SK-N-SH treated with all-trans-retinoic acid at 6 μM for 48 hours (cell line): Measurements from ENCODE around the gene ARFGEF3.

Experiments
- ATAC-seq: fragments of 200-7000 bp; cut with Tn5 transposase; 3 replicates; pipeline ENCODE4 v1.9.1; 2020; ENCODE audit warnings: mild to moderate bottlenecking, moderate library complexity
- ARNTL ChIP-seq: fragments of 450-650 bp; formaldehyde crosslinking; IDR thresholded peaks from 2 replicates; pipeline ENCODE4 v1.5.0; 2020; ENCODE audit warnings: low read depth, mild to moderate bottlenecking, moderate library complexity, borderline replicate concordance
- BACH2 ChIP-seq: fragments of 250-450 bp; sonication (Bioruptor Pico); IDR thresholded peaks from 2 replicates; pipeline ENCODE4 v1.9.0; 2021; ENCODE audit warnings: mild to moderate bottlenecking, borderline replicate concordance
- CSDC2 ChIP-seq: fragments of 250-450 bp; sonication (Bioruptor Pico); IDR thresholded peaks from 2 replicates; pipeline ENCODE4 v1.5.0; 2020; ENCODE audit warnings: mild to moderate bottlenecking, moderate library complexity
- ESRRG ChIP-seq: fragments of 250-450 bp; sonication (Bioruptor Pico); IDR thresholded peaks from 2 replicates; pipeline ENCODE4 v1.6.1; 2021; ENCODE audit warnings: mild to moderate bottlenecking
- OSR1 ChIP-seq: fragments of 250-450 bp; sonication (Bioruptor Pico); IDR thresholded peaks from 2 replicates; pipeline ENCODE4 v1.8.0; 2022; ENCODE audit warnings: moderate library complexity, mild to moderate bottlenecking, inconsistent platforms
- PPARA ChIP-seq: fragments of 250-450 bp; sonication (Bioruptor Pico); IDR thresholded peaks from 2 replicates; pipeline ENCODE4 v1.5.0; 2020; ENCODE audit warnings: mild to moderate bottlenecking, borderline replicate concordance
- RARB ChIP-seq: fragments of 250-450 bp; sonication (Bioruptor Pico); IDR thresholded peaks from 2 replicates; pipeline ENCODE4 v1.8.0; 2021; ENCODE audit warnings: mild to moderate bottlenecking, moderate library complexity
- SNAI2 ChIP-seq: fragments of 250-450 bp; sonication (Bioruptor Pico); IDR thresholded peaks from 2 replicates; pipeline ENCODE4 v1.5.0; 2020; ENCODE audit warnings: mild to moderate bottlenecking, moderate library complexity
- TCF4 ChIP-seq: fragments of 250-450 bp; sonication (Bioruptor Pico); IDR thresholded peaks from 2 replicates; pipeline ENCODE4 v1.8.0; 2021; ENCODE audit warnings: mild to moderate bottlenecking, moderate library complexity, borderline replicate concordance
- TOX ChIP-seq: fragments of 250-450 bp; sonication (Bioruptor Pico); IDR thresholded peaks from 2 replicates; pipeline ENCODE4 v1.8.0; 2021; ENCODE audit warnings: mild to moderate bottlenecking, moderate library complexity, borderline replicate concordance
- ZC3H10 ChIP-seq: fragments of 250-450 bp; sonication (Bioruptor Pico); IDR thresholded peaks from 2 replicates; pipeline ENCODE4 v1.5.1; 2021; ENCODE audit warnings: mild to moderate bottlenecking, moderate library complexity
- ZNF565 ChIP-seq: fragments of 450-650 bp; formaldehyde crosslinking; conservative IDR thresholded peaks from 2 replicates; pipeline ENCODE4 v1.5.0; 2020; ENCODE audit warnings: low read depth, mild to moderate bottlenecking, moderate library complexity
- ZNF70 ChIP-seq: fragments of 450-650 bp; formaldehyde crosslinking; IDR thresholded peaks from 2 replicates; pipeline ENCODE4 v1.5.0; 2020; ENCODE audit warnings: mild to moderate bottlenecking, moderate library complexity
- ZNF8 ChIP-seq: fragments of 450-650 bp; formaldehyde crosslinking; IDR thresholded peaks from 2 replicates; pipeline ENCODE4 v1.5.0; 2020; ENCODE audit warnings: mild to moderate bottlenecking, moderate library complexity
- TF ChIP-seq, protein P1 (sequence below): fragments of 250-450 bp; sonication (Bioruptor Pico); IDR thresholded peaks from 2 replicates; pipeline ENCODE4 v1.8.0; 2020; ENCODE audit warnings: mild to moderate bottlenecking, moderate library complexity, borderline replicate concordance
- TF ChIP-seq, protein P2 (sequence below): fragments of 250-450 bp; sonication (Bioruptor Pico); IDR thresholded peaks from 2 replicates; pipeline ENCODE4 v1.5.1; 2020; ENCODE audit warnings: low read depth, mild to moderate bottlenecking, moderate library complexity
- TF ChIP-seq, protein P3 (sequence below): fragments of 250-450 bp; sonication (Bioruptor Pico); IDR thresholded peaks from 2 replicates; pipeline ENCODE4 v1.5.0; 2020; ENCODE audit warnings: mild to moderate bottlenecking, moderate library complexity
- TF ChIP-seq, protein P4 (sequence below): fragments of 250-450 bp; sonication (Bioruptor Pico); IDR thresholded peaks from 2 replicates; pipeline ENCODE4 v1.5.1; 2021; ENCODE audit warnings: mild to moderate bottlenecking, moderate library complexity

The ARFGEF3 gene

DNA sequence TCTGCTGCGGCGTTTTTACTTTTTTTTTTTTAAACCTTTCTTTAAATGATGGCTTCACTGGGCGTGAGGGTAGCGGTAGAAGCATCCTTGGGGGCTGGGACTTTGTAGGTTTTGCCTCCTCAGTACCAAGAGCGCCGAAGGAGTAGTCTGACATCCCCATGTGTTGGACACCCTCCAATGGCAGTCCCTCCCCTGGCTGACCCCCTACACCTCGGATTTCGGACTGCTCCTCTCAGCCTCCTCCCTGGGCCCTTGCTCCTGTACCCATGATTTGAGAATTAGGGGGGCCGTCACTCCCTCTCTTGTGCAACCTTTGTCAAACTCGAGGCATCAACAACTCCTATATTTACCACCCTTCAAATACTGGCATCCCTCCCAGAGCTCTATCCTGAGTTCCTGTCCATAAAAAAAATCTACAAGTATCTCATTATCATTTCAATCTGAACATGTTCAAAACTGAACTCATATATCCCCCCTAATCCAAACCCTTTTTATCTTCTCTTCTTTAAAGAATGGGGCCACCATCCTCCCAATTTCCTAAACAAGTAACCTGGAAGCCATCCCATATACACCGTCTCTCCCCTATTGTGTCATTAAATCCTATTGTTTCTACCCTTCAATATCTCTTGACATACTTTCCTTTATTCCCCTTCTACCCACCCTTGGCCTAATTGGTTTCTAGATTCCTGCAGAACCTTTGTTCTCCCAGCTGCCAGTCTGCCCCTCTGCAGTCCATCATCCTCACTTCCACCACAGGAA, 1.2 kb upstream of the ARFGEF3 start:
- TF ChIP-seq RARB (CRISPR knock-in tag) (no peak), OSR1 (no peak), TCF4 (CRISPR knock-in tag) (no peak), ZNF565 (CRISPR knock-in tag) (no peak), TOX (CRISPR knock-in tag) (no peak), SNAI2 (CRISPR knock-in tag) (no peak), ZNF70 (CRISPR knock-in tag) (no peak), BACH2 (no peak), ARNTL (no peak), PPARA (CRISPR knock-in tag) (no peak), CSDC2 (CRISPR knock-in tag) (no peak)
- TF ChIP-seq, protein P1, sequence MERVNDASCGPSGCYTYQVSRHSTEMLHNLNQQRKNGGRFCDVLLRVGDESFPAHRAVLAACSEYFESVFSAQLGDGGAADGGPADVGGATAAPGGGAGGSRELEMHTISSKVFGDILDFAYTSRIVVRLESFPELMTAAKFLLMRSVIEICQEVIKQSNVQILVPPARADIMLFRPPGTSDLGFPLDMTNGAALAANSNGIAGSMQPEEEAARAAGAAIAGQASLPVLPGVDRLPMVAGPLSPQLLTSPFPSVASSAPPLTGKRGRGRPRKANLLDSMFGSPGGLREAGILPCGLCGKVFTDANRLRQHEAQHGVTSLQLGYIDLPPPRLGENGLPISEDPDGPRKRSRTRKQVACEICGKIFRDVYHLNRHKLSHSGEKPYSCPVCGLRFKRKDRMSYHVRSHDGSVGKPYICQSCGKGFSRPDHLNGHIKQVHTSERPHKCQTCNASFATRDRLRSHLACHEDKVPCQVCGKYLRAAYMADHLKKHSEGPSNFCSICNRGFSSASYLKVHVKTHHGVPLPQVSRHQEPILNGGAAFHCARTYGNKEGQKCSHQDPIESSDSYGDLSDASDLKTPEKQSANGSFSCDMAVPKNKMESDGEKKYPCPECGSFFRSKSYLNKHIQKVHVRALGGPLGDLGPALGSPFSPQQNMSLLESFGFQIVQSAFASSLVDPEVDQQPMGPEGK: no peak
- TF ChIP-seq, protein P2, sequence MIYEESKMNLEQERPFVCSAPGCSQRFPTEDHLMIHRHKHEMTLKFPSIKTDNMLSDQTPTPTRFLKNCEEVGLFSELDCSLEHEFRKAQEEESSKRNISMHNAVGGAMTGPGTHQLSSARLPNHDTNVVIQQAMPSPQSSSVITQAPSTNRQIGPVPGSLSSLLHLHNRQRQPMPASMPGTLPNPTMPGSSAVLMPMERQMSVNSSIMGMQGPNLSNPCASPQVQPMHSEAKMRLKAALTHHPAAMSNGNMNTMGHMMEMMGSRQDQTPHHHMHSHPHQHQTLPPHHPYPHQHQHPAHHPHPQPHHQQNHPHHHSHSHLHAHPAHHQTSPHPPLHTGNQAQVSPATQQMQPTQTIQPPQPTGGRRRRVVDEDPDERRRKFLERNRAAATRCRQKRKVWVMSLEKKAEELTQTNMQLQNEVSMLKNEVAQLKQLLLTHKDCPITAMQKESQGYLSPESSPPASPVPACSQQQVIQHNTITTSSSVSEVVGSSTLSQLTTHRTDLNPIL (CRISPR knock-in tag): no peak
- TF ChIP-seq, protein P3, sequence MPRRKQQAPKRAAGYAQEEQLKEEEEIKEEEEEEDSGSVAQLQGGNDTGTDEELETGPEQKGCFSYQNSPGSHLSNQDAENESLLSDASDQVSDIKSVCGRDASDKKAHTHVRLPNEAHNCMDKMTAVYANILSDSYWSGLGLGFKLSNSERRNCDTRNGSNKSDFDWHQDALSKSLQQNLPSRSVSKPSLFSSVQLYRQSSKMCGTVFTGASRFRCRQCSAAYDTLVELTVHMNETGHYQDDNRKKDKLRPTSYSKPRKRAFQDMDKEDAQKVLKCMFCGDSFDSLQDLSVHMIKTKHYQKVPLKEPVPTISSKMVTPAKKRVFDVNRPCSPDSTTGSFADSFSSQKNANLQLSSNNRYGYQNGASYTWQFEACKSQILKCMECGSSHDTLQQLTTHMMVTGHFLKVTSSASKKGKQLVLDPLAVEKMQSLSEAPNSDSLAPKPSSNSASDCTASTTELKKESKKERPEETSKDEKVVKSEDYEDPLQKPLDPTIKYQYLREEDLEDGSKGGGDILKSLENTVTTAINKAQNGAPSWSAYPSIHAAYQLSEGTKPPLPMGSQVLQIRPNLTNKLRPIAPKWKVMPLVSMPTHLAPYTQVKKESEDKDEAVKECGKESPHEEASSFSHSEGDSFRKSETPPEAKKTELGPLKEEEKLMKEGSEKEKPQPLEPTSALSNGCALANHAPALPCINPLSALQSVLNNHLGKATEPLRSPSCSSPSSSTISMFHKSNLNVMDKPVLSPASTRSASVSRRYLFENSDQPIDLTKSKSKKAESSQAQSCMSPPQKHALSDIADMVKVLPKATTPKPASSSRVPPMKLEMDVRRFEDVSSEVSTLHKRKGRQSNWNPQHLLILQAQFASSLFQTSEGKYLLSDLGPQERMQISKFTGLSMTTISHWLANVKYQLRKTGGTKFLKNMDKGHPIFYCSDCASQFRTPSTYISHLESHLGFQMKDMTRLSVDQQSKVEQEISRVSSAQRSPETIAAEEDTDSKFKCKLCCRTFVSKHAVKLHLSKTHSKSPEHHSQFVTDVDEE (CRISPR knock-in tag): no peak
- TF ChIP-seq, protein P4, sequence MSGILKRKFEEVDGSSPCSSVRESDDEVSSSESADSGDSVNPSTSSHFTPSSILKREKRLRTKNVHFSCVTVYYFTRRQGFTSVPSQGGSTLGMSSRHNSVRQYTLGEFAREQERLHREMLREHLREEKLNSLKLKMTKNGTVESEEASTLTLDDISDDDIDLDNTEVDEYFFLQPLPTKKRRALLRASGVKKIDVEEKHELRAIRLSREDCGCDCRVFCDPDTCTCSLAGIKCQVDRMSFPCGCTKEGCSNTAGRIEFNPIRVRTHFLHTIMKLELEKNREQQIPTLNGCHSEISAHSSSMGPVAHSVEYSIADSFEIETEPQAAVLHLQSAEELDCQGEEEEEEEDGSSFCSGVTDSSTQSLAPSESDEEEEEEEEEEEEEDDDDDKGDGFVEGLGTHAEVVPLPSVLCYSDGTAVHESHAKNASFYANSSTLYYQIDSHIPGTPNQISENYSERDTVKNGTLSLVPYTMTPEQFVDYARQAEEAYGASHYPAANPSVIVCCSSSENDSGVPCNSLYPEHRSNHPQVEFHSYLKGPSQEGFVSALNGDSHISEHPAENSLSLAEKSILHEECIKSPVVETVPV (CRISPR knock-in tag): no peak
- ATAC-seq: no peak

DNA sequence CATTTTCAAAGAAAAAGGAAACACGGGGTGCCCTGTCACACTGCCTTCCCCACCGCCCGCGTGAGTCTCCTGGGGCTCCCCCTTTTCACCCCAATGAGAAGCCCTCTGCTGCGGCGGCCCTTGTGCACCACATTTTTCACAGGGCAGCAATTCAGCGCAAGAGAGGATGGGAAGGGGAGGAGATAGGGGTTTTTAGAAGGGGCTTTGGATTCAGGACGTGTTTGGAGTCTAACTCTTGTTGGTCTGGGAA, 726 bp upstream of the ARFGEF3 start:
- no peak for ATAC-seq
- TF ChIP-seq CSDC2 (CRISPR knock-in tag): no peak
- TF ChIP-seq PPARA (CRISPR knock-in tag): no peak
- no peak for TF ChIP-seq ZNF8 (CRISPR knock-in tag)
- TF ChIP-seq, protein P4 (CRISPR knock-in tag): no peak
- no peak for TF ChIP-seq ZC3H10 (CRISPR knock-in tag)
- TF ChIP-seq, protein P3 (CRISPR knock-in tag): no peak
- no peak for TF ChIP-seq ZNF70 (CRISPR knock-in tag)
- no peak for TF ChIP-seq ESRRG (CRISPR knock-in tag)
